ENCODE data around the gene KRT32. TPM values are rescaled to one million over a fixed set of nuclear protein-coding genes. Genes with fewer than 3 reads are reported as not detected.

Gene KRT32
- polyA plus RNA-seq, 1 donor (not counting 4 experiments of a cell fraction or from before 2014, with no cell fraction given): not detected

- TF ChIP-seq CTCF (optimal IDR thresholded peaks at IDR 0.05 in 1 of 3, IDR thresholded peaks at IDR 0.05 in 1 of 3, conservative IDR thresholded peaks at IDR 0.05 in 1 of 3; ENCODE audit: extremely low read depth in 1 of 3, insufficient read depth in 2 of 3, low read length in 3 of 3) (no peak), EZH2 (IDR thresholded peaks at IDR 0.05; ENCODE audit: low read length) (no peak)
- Histone ChIP-seq H3K79me2 (ENCODE audit: control insufficient read depth, insufficient read depth, low read length) (no peaks in the 10 kb centered on the region), H3K9ac (ENCODE audit: control insufficient read depth, extremely low read depth, insufficient read depth, low read length) (no peak overlapping the region), H3K4me2 (ENCODE audit: control insufficient read depth, extremely low read depth, insufficient read depth, low read depth, low read length) (no peak overlapping the region), H3K27me3 (ENCODE audit: control insufficient read depth, extremely low read depth, insufficient read depth, low read length) (no peaks in the 10 kb centered on the region), H3K9me1 (ENCODE audit: control insufficient read depth, extremely low read depth, insufficient read depth, low read length) (no peaks in the 10 kb centered on the region), H2AFZ (ENCODE audit: control insufficient read depth, low read length) (no peak overlapping the region), H3K4me1 (ENCODE audit: control insufficient read depth, extremely low read depth, insufficient read depth, low read length) (no peaks in the 10 kb centered on the region), H3K9me3 (ENCODE audit: control insufficient read depth, low read depth, low read length) (no peaks in the 10 kb centered on the region), H3K36me3 (ENCODE audit: control insufficient read depth in 2 of 2, extremely low read depth in 1 of 2, insufficient read depth in 2 of 2, low read length in 2 of 2) (no peaks in the 10 kb centered on the region), H3K4me3 (ENCODE audit: control insufficient read depth in 2 of 3, extremely low read depth in 1 of 3, insufficient read depth in 2 of 3, low read depth in 1 of 3, low read length in 3 of 3) (no peak overlapping the region), H4K20me1 (ENCODE audit: control insufficient read depth, extremely low read depth, insufficient read depth, low read length) (no peaks in the 10 kb centered on the region), H3K27ac (ENCODE audit: control insufficient read depth, insufficient read depth, low read length) (no peak overlapping the region)
- DNase-seq (ENCODE audit: low read depth, low spot score) (no peak), FAIRE-seq (no peak)
- dilution Hi-C loops (cut with MboI; ENCODE audit: extremely low pct_ligation_motif_present, low sequenced_read_pairs): no loop called here
Observed at GRCh38 chr17:41486316-41486715, 19.1 kb upstream of the KRT32 start.

GRCh38 chr17:41484920-41485904, 18.0 kb upstream of the KRT32 start:
- H3K36me3 ChIP-seq (ENCODE audit: control insufficient read depth in 2 of 2, extremely low read depth in 1 of 2, insufficient read depth in 2 of 2, low read length in 2 of 2): no peaks in the 10 kb centered on the region
- no peak for TF ChIP-seq CTCF (optimal IDR thresholded peaks at IDR 0.05 in 1 of 3, IDR thresholded peaks at IDR 0.05 in 1 of 3, conservative IDR thresholded peaks at IDR 0.05 in 1 of 3; ENCODE audit: extremely low read depth in 1 of 3, insufficient read depth in 2 of 3, low read length in 3 of 3)
- TF ChIP-seq EZH2 (IDR thresholded peaks at IDR 0.05; ENCODE audit: low read length): no peak
- H3K4me2 ChIP-seq (ENCODE audit: control insufficient read depth, extremely low read depth, insufficient read depth, low read depth, low read length): no peak overlapping the region
- no peaks in the 10 kb centered on the region for H3K9me1 ChIP-seq (ENCODE audit: control insufficient read depth, extremely low read depth, insufficient read depth, low read length)
- no peaks in the 10 kb centered on the region for H4K20me1 ChIP-seq (ENCODE audit: control insufficient read depth, extremely low read depth, insufficient read depth, low read length)
- FAIRE-seq (no peak), DNase-seq (ENCODE audit: low read depth, low spot score) (no peak)
- H3K27me3 ChIP-seq (ENCODE audit: control insufficient read depth, extremely low read depth, insufficient read depth, low read length): no peaks in the 10 kb centered on the region
- H3K4me1 ChIP-seq (ENCODE audit: control insufficient read depth, extremely low read depth, insufficient read depth, low read length): no peaks in the 10 kb centered on the region
- no peak overlapping the region for H3K27ac ChIP-seq (ENCODE audit: control insufficient read depth, insufficient read depth, low read length)
- no peaks in the 10 kb centered on the region for H3K79me2 ChIP-seq (ENCODE audit: control insufficient read depth, insufficient read depth, low read length)
- no peaks in the 10 kb centered on the region for H3K9me3 ChIP-seq (ENCODE audit: control insufficient read depth, low read depth, low read length)
- H2AFZ ChIP-seq (ENCODE audit: control insufficient read depth, low read length): no peak overlapping the region
- H3K9ac ChIP-seq (ENCODE audit: control insufficient read depth, extremely low read depth, insufficient read depth, low read length): no peak overlapping the region
- no peak overlapping the region for H3K4me3 ChIP-seq (ENCODE audit: control insufficient read depth in 2 of 3, extremely low read depth in 1 of 3, insufficient read depth in 2 of 3, low read depth in 1 of 3, low read length in 3 of 3)
- dilution Hi-C loops (cut with MboI; ENCODE audit: extremely low pct_ligation_motif_present, low sequenced_read_pairs): no loop called here

All from keratinocyte (primary cell).